HG03039 (cell line): Measurements from ENCODE around the gene SLC26A5.

ENCODE experiments used
- ATAC-seq: cut with Tn5 transposase; IDR thresholded peaks from one replicate; pipeline ENCODE4 v1.9.1; 2021; ENCODE audit warnings: mild to moderate bottlenecking, moderate library complexity; ENCODE audit not compliant: unreplicated experiment

SLC26A5 gene

DNA sequence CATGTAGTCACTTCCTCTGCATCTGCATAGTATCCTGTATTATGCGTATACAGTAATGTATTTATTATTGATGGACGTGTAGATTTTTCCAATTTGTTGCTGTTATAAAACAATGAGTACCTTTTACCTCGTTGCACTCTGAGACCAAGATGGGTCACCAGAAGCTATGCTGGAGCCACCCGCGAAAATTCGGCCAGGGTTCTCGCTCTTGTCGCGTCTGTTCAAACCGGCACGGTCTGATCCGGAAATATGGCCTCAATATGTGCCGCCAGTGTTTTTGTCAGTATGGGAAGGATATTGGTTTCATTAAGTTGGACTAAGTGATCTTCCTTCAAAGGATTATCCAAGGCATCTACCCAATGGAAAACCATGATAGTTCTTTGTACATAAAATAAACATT is 97.6 kb downstream of the SLC26A5 start:
- ATAC-seq, result no peak

DNA sequence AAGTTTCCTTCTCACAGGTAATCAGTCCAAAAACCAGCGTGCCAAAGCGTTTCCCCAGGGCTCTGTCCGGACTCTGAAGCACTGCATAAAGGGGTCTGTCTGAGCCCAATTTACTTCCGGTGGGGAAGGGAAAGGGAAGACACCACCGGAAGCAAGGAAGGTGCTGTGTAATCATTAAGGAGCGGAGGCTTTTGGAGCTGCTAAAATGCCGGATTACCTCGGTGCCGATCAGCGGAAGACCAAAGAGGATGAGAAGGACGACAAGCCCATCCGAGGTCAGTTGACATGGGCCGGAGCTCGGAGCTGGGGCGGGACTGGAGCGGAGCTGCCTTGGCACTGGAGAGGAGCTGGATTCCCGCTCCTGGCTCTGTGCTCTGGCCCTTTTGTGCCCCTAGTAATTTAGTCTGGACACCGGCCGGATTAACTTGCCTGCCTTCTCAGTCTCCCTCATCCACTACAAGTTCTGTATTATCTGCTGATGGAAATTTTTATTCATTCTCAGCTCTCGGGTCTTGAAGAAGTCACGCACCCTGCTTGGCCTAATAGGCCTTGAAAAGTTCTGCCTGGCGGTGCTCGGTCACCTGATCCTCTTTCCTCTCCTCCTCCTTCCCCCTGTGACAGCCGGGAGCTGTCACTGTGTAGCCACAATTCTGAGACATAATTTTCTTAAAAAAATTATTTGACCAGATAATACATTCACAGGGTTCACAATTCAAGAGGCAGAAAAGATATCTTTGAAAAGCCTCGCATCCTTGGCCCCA is 98.3 kb downstream of the SLC26A5 start, which contains the start of gene PSMC2:
Gene PSMC2 (plus strand): TSS at position 137 of the 761 bp plus-strand sequence. CDS start 69 bp downstream, at position 206.
- peak; percentile 66 for ATAC-seq

DNA sequence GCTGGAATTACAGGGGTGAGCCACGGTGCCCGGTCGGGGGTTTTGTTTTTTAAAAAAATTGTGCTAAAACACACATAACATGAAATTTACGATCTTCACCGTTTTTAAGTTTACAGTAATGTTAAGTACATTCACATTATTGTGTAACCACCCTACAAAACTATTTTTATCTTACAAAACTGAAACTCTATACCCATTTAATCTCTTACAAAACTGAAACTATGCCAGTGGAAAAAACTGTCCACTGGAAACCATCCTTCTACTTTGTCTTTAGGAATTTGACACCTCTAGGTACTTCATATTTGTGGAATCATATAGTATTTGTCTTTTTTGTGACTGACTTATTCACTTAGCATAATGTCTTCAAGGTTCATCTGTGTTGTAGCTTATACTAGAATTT is 99.6 kb downstream of the SLC26A5 start:
- ATAC-seq, result no peak

DNA sequence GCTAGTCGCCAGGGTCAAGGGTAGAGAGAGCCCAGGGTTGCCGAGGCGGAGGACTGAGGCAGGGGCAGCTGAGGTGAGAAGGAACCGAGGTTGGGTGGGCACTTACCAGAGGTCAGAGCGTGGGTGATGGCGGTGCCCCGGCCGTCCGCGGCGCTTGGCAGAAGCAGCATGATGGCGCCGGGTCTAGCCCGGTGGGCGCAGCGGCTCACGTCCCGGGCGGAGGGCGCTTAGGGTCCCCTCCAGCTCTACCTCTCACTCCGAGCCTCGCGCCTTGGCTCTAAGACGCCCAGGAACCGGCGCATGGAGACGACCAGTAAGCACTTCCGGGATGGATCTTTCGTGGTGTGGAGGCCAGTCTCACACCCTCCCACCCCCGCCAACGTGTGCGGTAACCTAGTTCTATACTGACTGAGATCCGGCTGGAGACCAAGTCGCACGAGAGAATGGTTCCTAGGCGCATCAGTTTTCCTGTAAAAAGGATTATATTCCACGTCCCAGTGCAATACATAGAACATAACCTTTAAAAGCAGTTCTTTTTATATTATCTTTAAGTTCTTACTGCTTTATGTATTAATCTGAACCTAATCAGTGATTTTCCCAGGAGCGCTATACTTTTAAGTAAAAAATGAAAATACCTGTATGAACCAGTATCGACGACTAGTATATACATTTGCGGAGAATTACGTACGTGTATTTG is 101.4 kb downstream of the SLC26A5 start, which contains the start of gene DNAJC2:
Gene DNAJC2 (minus strand): TSS at position 315 of the 697 bp plus-strand sequence. CDS start 145 bp downstream, at position 170.
- ATAC-seq, result peak; percentile 72

DNA sequence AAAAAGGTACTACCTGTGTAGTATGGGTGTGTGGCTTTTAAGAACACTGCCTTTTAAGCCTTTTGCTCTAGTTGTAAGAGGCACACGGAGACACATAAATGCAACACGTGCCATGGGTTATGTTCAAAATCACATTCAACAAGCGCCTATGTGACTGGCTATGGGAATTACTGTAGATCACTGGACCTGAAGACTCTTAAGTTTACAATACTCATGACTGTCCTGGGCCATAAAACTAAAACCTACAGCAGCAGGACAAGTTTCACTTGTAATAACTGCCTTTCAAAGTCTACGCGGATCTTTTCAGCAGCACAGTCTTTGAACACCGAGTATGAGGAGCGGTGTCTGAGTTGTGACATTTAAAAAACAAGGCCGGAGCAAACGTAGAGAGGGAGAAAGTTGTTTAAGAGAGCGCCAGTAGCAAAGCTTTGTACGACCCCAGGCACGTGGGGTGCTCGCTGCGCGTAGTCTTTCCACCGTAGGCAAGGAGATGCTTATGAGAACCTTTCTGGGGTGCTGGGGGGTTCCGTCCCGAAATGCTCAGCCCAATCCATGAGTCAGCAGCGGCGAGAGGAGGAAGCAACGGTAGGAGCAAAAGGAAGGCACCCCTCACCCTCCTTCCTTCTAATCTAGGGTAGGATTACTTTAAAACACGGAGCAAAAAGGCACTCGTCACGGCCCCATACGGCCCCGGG is 102.1 kb downstream of the SLC26A5 start:
- peak; percentile 7 for ATAC-seq

DNA sequence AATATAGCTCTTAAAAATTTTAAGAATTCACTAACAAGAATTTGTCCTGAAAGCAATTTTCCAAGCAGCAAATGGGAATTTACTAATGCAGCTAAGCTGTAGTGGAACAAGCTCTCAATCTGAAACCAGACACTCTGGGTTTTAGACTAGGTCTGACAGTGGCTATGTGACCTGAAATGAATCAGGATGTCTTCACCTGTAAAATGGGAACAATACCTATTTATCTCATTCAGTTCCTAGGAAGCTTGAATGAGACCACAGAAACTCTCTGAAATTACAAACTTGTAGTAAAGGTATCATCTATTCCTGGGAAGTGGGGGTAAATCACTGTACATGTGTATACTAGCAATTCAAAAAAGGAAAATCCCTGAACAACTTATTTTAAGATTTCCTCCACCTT is 102.7 kb downstream of the SLC26A5 start:
- ATAC-seq, result no peak

DNA sequence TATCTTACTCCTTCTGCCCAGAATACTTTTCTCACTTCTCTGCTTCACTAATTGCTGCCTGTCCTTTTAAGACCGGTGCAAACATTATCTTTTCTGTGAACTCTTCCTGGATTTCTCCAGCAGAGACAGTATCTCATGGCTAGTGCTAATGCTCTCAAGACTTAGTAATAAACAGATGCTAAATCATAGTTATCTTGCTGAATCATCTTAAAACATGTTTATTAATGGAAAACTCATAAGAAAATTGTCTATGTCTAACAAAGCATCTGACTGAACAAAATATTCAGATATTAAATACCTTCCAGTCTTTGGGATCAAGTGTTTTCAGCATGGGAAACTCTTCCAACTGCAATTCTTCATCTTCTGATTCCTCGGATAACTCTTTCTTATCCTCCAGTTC is 104.5 kb downstream of the SLC26A5 start:
- no peak for ATAC-seq

DNA sequence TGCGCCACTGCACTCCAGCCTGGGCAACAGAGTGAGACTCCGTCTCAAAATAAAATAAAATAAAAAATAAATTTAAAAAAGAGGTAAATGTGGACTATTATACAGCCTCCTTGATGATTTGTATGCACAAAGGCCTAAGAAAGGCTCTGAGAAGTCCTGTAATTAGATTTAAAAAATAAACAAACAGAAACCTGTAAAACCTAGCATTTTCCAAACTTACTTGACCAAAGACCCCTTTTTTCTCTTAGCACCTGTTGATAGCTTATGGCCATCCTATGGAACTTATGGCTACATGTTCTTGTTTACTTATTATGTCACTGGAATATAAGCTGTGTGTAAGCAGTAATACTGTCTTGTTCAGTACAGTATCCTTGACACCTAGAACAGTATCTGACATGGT is 107.1 kb downstream of the SLC26A5 start:
- ATAC-seq, result no peak

DNA sequence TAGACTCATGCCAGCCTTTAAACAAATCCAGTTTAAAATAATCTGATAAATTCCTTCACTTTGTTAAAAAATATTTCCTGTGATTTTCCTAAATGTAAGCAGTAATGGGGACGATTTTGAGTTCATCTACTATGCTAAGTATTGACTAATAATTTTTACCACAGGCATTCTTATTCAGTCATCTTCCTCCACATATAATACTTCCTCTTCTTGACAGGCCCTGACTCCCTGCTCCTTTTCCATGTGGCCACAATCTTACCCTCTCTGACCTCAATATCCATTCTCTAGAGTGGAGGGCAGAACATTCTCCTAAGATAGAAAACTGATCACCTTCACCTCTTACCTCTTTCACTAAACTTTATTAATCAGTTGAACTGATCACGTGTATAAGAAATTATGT is 109.2 kb downstream of the SLC26A5 start:
- no peak for ATAC-seq

DNA sequence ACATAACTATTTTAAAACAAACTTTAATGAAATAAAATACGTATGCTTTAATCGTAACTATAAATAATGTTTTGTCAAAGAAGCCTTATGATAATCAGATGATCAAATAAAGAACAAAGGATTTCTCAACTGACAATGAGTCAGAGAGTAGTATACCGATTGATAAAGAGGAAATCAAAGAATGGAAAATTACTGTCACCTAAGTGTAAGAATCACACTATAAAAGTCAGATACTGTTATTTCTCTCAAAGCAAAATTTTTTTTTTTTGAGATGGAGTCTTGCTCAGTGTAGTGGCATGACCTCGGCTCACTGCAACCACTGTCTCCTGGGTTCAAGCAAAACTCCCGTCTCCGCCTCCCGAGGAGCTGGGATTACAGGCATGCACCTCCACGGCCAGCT is 120.3 kb downstream of the SLC26A5 start:
- ATAC-seq, result no peak
